Kidney (tissue), 14 donors: ENCODE measurements around the gene INPP5J. TPM values are rescaled to one million over a fixed set of nuclear protein-coding genes. Genes with fewer than 3 reads are reported as not detected.

ENCODE experiments used
- DNase-seq, 5 donors: peaks; one replicate each; pipeline ENCODE4 v3.0.0-alpha.2; 2013 to 2020
- FAIRE-seq: peaks from 2 replicates; lab custom pipeline; 2012; peaks lifted over from hg19 to GRCh38; lab: Jason Lieb, UNC
- H3K27ac ChIP-seq, 2 donors: one replicate each; pipeline ENCODE4 v1.7.0; 2013; ENCODE audit warnings: low read depth in 2 of 2, low read length in 2 of 2, inconsistent platforms in 1 of 2
- H3K27me3 ChIP-seq: one replicate; pipeline ENCODE4 v1.7.1; 2013; ENCODE audit warnings: low read length, inconsistent platforms; ENCODE audit not compliant: control insufficient read depth, insufficient read depth
- H3K36me3 ChIP-seq, 3 donors: one replicate each; pipeline versions ENCODE4 v1.7.0 to v1.7.1; 2013; ENCODE audit warnings: low read length in 3 of 3, control low read depth in 1 of 3, inconsistent platforms in 1 of 3; ENCODE audit not compliant: insufficient read depth in 3 of 3, control insufficient read depth in 2 of 3
- H3K4me1 ChIP-seq, 3 donors: one replicate each; pipeline versions ENCODE4 v1.7.0 to v1.7.1; 2013; ENCODE audit warnings: low read length in 3 of 3, inconsistent platforms in 1 of 3, low read depth in 1 of 3; ENCODE audit not compliant: control insufficient read depth in 2 of 3, insufficient read depth in 2 of 3
- H3K4me3 ChIP-seq, 3 donors: one replicate each; pipeline versions ENCODE4 v1.7.0 to v1.8.1; 2013; ENCODE audit warnings: low read length in 3 of 3, control low read depth in 1 of 3, inconsistent platforms in 1 of 3
- H3K9ac ChIP-seq, 3 donors: one replicate each; pipeline versions ENCODE4 v1.7.0 to v1.7.1; 2013; ENCODE audit warnings: low read length in 3 of 3, control low read depth in 1 of 3, inconsistent platforms in 1 of 3
- H3K9me3 ChIP-seq, 3 donors: one replicate each; pipeline versions ENCODE4 v1.7.0 to v1.7.1; 2013; ENCODE audit warnings: low read length in 3 of 3, control low read depth in 1 of 3, inconsistent platforms in 1 of 3; ENCODE audit not compliant: control insufficient read depth in 2 of 3, insufficient read depth in 1 of 3
- intact Hi-C: fragments of 100-400 bp; cut with DNase I; formaldehyde crosslinking; loops from one replicate; pipeline ENCODE4 v1.11.1; 2022
- polyA plus RNA-seq: library from polyadenylated mRNA; stranded (reverse); fragments of 350-450 nt; fragmentation: Illumina TruSeq; extraction: RNeasy Lipid Tissue Mini Kit (QIAGEN cat#74804); gene quantifications from one replicate; pipeline ENCODE4 v1.2.3, GENCODE V29; 2014; ENCODE audit warnings: low read depth, low replicate concordance; ENCODE audit not compliant: insufficient read depth
- total RNA-seq: library from RNA; stranded (reverse); fragmentation: NEBNext Ultra II Directional; extraction: Animal tissue kit (Norgen Biotek cat#: 25700); gene quantifications from one replicate; pipeline ENCODE4 v1.2.1, GENCODE V29; 2021
- TF ChIP-seq, protein P1 (sequence below): IDR thresholded peaks from 3 replicates; pipeline ENCODE4 v1.5.1; 2012; ENCODE audit warnings: mild to moderate bottlenecking, moderate library complexity, borderline replicate concordance; ENCODE audit not compliant: insufficient read depth; ENCODE audit errors: extremely low read depth
- donor health status: control.
- donor health status: control.
- donor health status: control.
- donor health status: control.
- donor health status: control.
- donor health status: DM: yes; HTN: yes; CAD: no.
- donor health status: Normal renal cell carcinoma (clear cell type).

Gene INPP5J
- total and polyA plus RNA-seq, 2 donors from 2014 or later, result 6.2 to 44.7 TPM

- TF ChIP-seq, protein P1, sequence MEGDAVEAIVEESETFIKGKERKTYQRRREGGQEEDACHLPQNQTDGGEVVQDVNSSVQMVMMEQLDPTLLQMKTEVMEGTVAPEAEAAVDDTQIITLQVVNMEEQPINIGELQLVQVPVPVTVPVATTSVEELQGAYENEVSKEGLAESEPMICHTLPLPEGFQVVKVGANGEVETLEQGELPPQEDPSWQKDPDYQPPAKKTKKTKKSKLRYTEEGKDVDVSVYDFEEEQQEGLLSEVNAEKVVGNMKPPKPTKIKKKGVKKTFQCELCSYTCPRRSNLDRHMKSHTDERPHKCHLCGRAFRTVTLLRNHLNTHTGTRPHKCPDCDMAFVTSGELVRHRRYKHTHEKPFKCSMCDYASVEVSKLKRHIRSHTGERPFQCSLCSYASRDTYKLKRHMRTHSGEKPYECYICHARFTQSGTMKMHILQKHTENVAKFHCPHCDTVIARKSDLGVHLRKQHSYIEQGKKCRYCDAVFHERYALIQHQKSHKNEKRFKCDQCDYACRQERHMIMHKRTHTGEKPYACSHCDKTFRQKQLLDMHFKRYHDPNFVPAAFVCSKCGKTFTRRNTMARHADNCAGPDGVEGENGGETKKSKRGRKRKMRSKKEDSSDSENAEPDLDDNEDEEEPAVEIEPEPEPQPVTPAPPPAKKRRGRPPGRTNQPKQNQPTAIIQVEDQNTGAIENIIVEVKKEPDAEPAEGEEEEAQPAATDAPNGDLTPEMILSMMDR, result no peak
- Histone ChIP-seq H3K27me3 (no peaks in the 10 kb centered on the region), H3K4me1 (peaks cover 0 to 8% (median 0%) of the 10 kb centered on the region in 3 donors), H3K4me3 (no peak overlapping the region), H3K9me3 (no peaks in the 10 kb centered on the region), H3K27ac (peak overlapping the region; percentile 55 to 91), H3K36me3 (peaks cover 0 to 2% (median 0%) of the 10 kb centered on the region in 3 donors), H3K9ac (no peak overlapping the region)
- DNase-seq (no peak), FAIRE-seq (no peak)
- intact Hi-C loops, result no loop called here
Measured at GRCh38 chr22:31130873-31131272, 8.1 kb downstream of the INPP5J start.

- H3K27ac ChIP-seq, result no peak overlapping the region
- no peak overlapping the region for H3K9ac ChIP-seq
- FAIRE-seq (no peak), DNase-seq (no peak)
- no peaks in the 10 kb centered on the region for H3K27me3 ChIP-seq
- no peaks in the 10 kb centered on the region for H3K36me3 ChIP-seq
- peaks cover 0 to 3% (median 0%) of the 10 kb centered on the region in 3 donors for H3K4me1 ChIP-seq
- intact Hi-C loops, result no loop called here
- no peaks in the 10 kb centered on the region for H3K9me3 ChIP-seq
- TF ChIP-seq, protein P1, result no peak
- H3K4me3 ChIP-seq, result no peak overlapping the region
Measured at GRCh38 chr22:31133911-31134310, 11.1 kb downstream of the INPP5J start.

DNA sequence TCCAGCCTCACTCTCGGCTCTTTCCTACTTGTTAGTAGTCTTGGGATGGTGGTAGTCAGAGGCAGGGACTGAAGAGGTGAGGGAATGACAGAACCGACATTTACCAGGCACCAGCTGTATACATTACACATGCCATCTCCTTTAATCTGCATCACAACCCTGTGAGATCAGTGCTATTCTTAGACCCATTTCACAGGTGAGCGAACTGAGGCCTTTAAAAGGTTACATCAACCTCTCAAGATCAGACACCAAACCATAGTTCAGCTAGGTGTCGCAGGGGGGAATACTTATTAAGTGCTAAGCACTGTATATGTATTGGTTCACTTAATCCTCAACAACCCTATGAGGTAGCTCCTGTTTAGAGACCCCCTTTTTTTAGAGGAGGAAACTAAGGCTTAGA lies 11.9 kb downstream of the INPP5J start:
- Histone ChIP-seq H3K27me3 (no peaks in the 10 kb centered on the region), H3K27ac (no peak overlapping the region), H3K9me3 (no peaks in the 10 kb centered on the region), H3K4me1 (peaks cover 0 to 3% (median 0%) of the 10 kb centered on the region in 3 donors), H3K4me3 (no peak overlapping the region), H3K36me3 (no peaks in the 10 kb centered on the region), H3K9ac (no peak overlapping the region)
- TF ChIP-seq, protein P1, result no peak
- FAIRE-seq (no peak), DNase-seq (no peak)
- intact Hi-C loops, result no loop called here

GRCh38 chr22:31135706-31136105 lies 12.9 kb downstream of the INPP5J start:
- H3K9ac ChIP-seq, result no peak overlapping the region
- no peaks in the 10 kb centered on the region for H3K27me3 ChIP-seq
- no peak overlapping the region for H3K4me3 ChIP-seq
- no peak overlapping the region for H3K27ac ChIP-seq
- no peak for DNase-seq
- no peaks in the 10 kb centered on the region for H3K36me3 ChIP-seq
- H3K9me3 ChIP-seq, result no peaks in the 10 kb centered on the region
- intact Hi-C loops, result no loop called here
- no peak for FAIRE-seq
- TF ChIP-seq, protein P1, result no peak
- H3K4me1 ChIP-seq, result peaks cover 0 to 4% (median 0%) of the 10 kb centered on the region in 3 donors
